H1 (cell line): ENCODE data around the gene RBMX2. TPM values are rescaled to one million over a fixed set of nuclear protein-coding genes. Genes with fewer than 3 reads are reported as not detected.

Experiments
- CTCF ChIA-PET: fragments of 300-600 bp; sonication (Branson Sonifier 250); formaldehyde crosslinking; loops from one replicate; lab custom pipeline; 2021; ENCODE audit not compliant: partially characterized antibody; lab: Charles Lee
- POLR2A ChIA-PET: fragments of 300-600 bp; sonication (Branson Sonifier 250); formaldehyde crosslinking; loops from one replicate; lab custom pipeline; 2021; ENCODE audit warnings: inconsistent platforms; ENCODE audit not compliant: partially characterized antibody; lab: Charles Lee
- DNase-seq, 2 experiments: peaks; one replicate each; pipeline versions ENCODE4 v3.0.0 to v3.0.0-alpha.2; 2010 to 2022; ENCODE audit warnings: low spot score in 2 of 2, low read depth in 1 of 2, mixed read lengths in 1 of 2
- FAIRE-seq: peaks from 2 replicates; lab custom pipeline; 2011; peaks lifted over from hg19 to GRCh38; lab: Jason Lieb, UNC
- H2AFZ ChIP-seq: 2 replicates; pipeline ENCODE4 v1.8.1; 2012; ENCODE audit warnings: low read length, inconsistent platforms
- H2AK5ac ChIP-seq: 2 replicates; pipeline ENCODE4 v1.6.1; 2013; ENCODE audit warnings: low read depth, low read length
- H2BK120ac ChIP-seq: replicated peaks from 2 replicates; pipeline ENCODE3; 2013; ENCODE audit warnings: low read depth, low read length, inconsistent platforms
- H2BK12ac ChIP-seq: 2 replicates; pipeline ENCODE4 v1.6.1; 2013; ENCODE audit warnings: low read depth, low read length
- H2BK15ac ChIP-seq: 2 replicates; pipeline ENCODE4 v1.6.1; 2013; ENCODE audit warnings: low read length
- H2BK20ac ChIP-seq: 2 replicates; pipeline ENCODE4 v1.6.1; 2013; ENCODE audit warnings: low read length
- H2BK5ac ChIP-seq: 2 replicates; pipeline ENCODE4 v1.6.1; 2013; ENCODE audit warnings: low read depth, low read length
- H3K14ac ChIP-seq: 2 replicates; pipeline ENCODE4 v1.6.1; 2013; ENCODE audit warnings: inconsistent platforms; ENCODE audit not compliant: insufficient read length
- H3K18ac ChIP-seq: 2 replicates; pipeline ENCODE4 v1.6.1; 2013; ENCODE audit warnings: low read length; ENCODE audit errors: extremely low read depth
- H3K23ac ChIP-seq: 2 replicates; pipeline ENCODE4 v1.6.1; 2013; ENCODE audit warnings: inconsistent platforms; ENCODE audit not compliant: insufficient read length
- H3K23me2 ChIP-seq: 2 replicates; pipeline ENCODE4 v1.6.1; 2013; ENCODE audit warnings: low read depth, low read length
- H3K27ac ChIP-seq: 2 replicates; pipeline ENCODE4 v1.6.1; 2011; ENCODE audit warnings: low read depth, low read length, inconsistent platforms
- H3K27me3 ChIP-seq, 4 experiments: replicated peaks in 1 of 4; 1 replicate in 1 of 4; 2 replicates in 3 of 4; pipeline versions ENCODE4 v1.6.1 to v1.8.1; 2011 to 2013; ENCODE audit warnings: low read length in 3 of 4, mild to moderate bottlenecking in 3 of 4, inconsistent platforms in 2 of 4, mixed read lengths in 2 of 4, moderate library complexity in 1 of 4; ENCODE audit not compliant: control insufficient read depth in 3 of 4, insufficient read depth in 3 of 4; ENCODE audit errors: extremely low read depth in 1 of 4
- H3K36me3 ChIP-seq, 4 experiments: 2 replicates each; pipeline versions ENCODE4 v1.6.1 to v1.8.1; 2011 to 2013; ENCODE audit warnings: mild to moderate bottlenecking in 4 of 4, low read length in 3 of 4, moderate library complexity in 2 of 4, control low read depth in 1 of 4, inconsistent platforms in 1 of 4; ENCODE audit not compliant: insufficient read depth in 4 of 4, control insufficient read depth in 2 of 4
- H3K4ac ChIP-seq: replicated peaks from 2 replicates; pipeline ENCODE3; 2013; ENCODE audit warnings: low read length, low read depth, mixed read lengths, inconsistent platforms; ENCODE audit not compliant: insufficient read length
- H3K4me1 ChIP-seq, 4 experiments: replicated peaks in 1 of 4; 1 replicate in 1 of 4; 2 replicates in 3 of 4; pipeline versions ENCODE4 v1.6.1 to v1.8.1; 2011 to 2013; ENCODE audit warnings: low read length in 3 of 4, inconsistent platforms in 2 of 4, mixed read lengths in 1 of 4; ENCODE audit not compliant: insufficient read depth in 4 of 4, control insufficient read depth in 3 of 4
- H3K4me2 ChIP-seq, 2 experiments: 2 replicates each; pipeline versions ENCODE4 v1.6.1 to v1.8.1; 2011 to 2013; ENCODE audit warnings: low read depth in 2 of 2, low read length in 2 of 2, control low read depth in 1 of 2, inconsistent platforms in 1 of 2, mild to moderate bottlenecking in 1 of 2; ENCODE audit not compliant: insufficient read depth in 1 of 2
- H3K4me3 ChIP-seq, 4 experiments: fragments of 200-600, 300-600 bp in 1 of 4; sonication (generic), shearing (Covaris generic), sonication (Bioruptor Twin) in 1 of 4; 2 replicates each; pipeline versions ENCODE4 v1.5.1 to v1.8.1; 2011 to 2016; ENCODE audit warnings: low read length in 4 of 4, low read depth in 3 of 4, control low read depth in 2 of 4, inconsistent platforms in 2 of 4, mild to moderate bottlenecking in 2 of 4, mixed read lengths in 1 of 4, moderate library complexity in 1 of 4; ENCODE audit not compliant: insufficient read depth in 2 of 4; ENCODE audit errors: extremely low read depth in 1 of 4
- H3K56ac ChIP-seq: replicated peaks from 2 replicates; pipeline ENCODE3; 2013; ENCODE audit warnings: low read depth, mild to moderate bottlenecking, mixed read lengths, low read length, inconsistent platforms; ENCODE audit not compliant: insufficient read length
- H3K79me1 ChIP-seq: 2 replicates; pipeline ENCODE4 v1.6.1; 2013; ENCODE audit warnings: low read depth, low read length, control low read depth
- H3K79me2 ChIP-seq, 2 experiments: 2 replicates each; pipeline versions ENCODE4 v1.6.1 to v1.8.1; 2012 to 2013; ENCODE audit warnings: low read length in 2 of 2, mild to moderate bottlenecking in 2 of 2, inconsistent platforms in 1 of 2; ENCODE audit not compliant: insufficient read depth in 2 of 2, control insufficient read depth in 1 of 2
- H3K9ac ChIP-seq, 4 experiments: replicated peaks in 1 of 4; 1 replicate in 1 of 4; 2 replicates in 3 of 4; pipeline versions ENCODE4 v1.6.1 to v1.8.1; 2011 to 2013; ENCODE audit warnings: low read depth in 3 of 4, low read length in 3 of 4, control low read depth in 2 of 4, mild to moderate bottlenecking in 2 of 4, moderate library complexity in 2 of 4, inconsistent platforms in 1 of 4; ENCODE audit errors: extremely low read depth in 1 of 4
- H3K9me3 ChIP-seq, 2 experiments: 2 replicates each; pipeline versions ENCODE4 v1.6.1 to v1.8.1; 2012 to 2013; ENCODE audit warnings: mild to moderate bottlenecking in 2 of 2, moderate library complexity in 2 of 2, control low read depth in 1 of 2, inconsistent platforms in 1 of 2, low read depth in 1 of 2, low read length in 1 of 2, mixed read lengths in 1 of 2; ENCODE audit not compliant: insufficient read depth in 2 of 2
- H4K20me1 ChIP-seq, 2 experiments: replicated peaks in 1 of 2; 2 replicates each; pipeline versions ENCODE3 to v1.8.1; 2011 to 2013; ENCODE audit warnings: inconsistent platforms in 2 of 2, low read length in 2 of 2, mild to moderate bottlenecking in 1 of 2; ENCODE audit not compliant: insufficient read depth in 2 of 2, control insufficient read depth in 1 of 2
- H4K5ac ChIP-seq: 2 replicates; pipeline ENCODE4 v1.6.1; 2013; ENCODE audit warnings: low read length, low read depth, mixed read lengths, inconsistent platforms; ENCODE audit not compliant: insufficient read length
- H4K8ac ChIP-seq: 2 replicates; pipeline ENCODE4 v1.8.0; 2013; ENCODE audit warnings: mild to moderate bottlenecking, moderate library complexity, low read length, inconsistent platforms; ENCODE audit not compliant: insufficient read depth; ENCODE audit errors: extremely low read depth
- H4K91ac ChIP-seq: replicated peaks from 2 replicates; pipeline ENCODE3; 2013; ENCODE audit warnings: low read length, mixed read lengths, inconsistent platforms; ENCODE audit not compliant: insufficient read length
- ATF2 ChIP-seq: IDR thresholded peaks from 2 replicates; pipeline ENCODE4 v1.6.1; 2012; ENCODE audit warnings: low read length, inconsistent platforms
- EP300 ChIP-seq, 2 experiments: IDR thresholded peaks; 1 replicate in 1 of 2; 2 replicates in 1 of 2; pipeline ENCODE4 v1.6.1; 2011 to 2012; ENCODE audit warnings: low read depth in 2 of 2, low read length in 2 of 2, mild to moderate bottlenecking in 2 of 2, borderline replicate concordance in 1 of 2, inconsistent platforms in 1 of 2, moderate library complexity in 1 of 2
- GABPA ChIP-seq: IDR thresholded peaks from 2 replicates; pipeline ENCODE4 v1.6.1; 2011; ENCODE audit warnings: mild to moderate bottlenecking, low read length, moderate library complexity, borderline replicate concordance; ENCODE audit not compliant: insufficient read depth
- JUN ChIP-seq: IDR thresholded peaks from 2 replicates; pipeline ENCODE4 v1.6.1; 2011; ENCODE audit warnings: low read depth, mild to moderate bottlenecking, improper control_type of control experiment, low read length
- KDM4A ChIP-seq: IDR thresholded peaks from one replicate; pipeline ENCODE4 v1.7.1; 2012; ENCODE audit warnings: low read depth, mild to moderate bottlenecking, moderate library complexity, low read length, inconsistent platforms; ENCODE audit not compliant: severe bottlenecking
- MAFK ChIP-seq: IDR thresholded peaks from 2 replicates; pipeline ENCODE4 v1.6.1; 2012; ENCODE audit warnings: low read depth, mild to moderate bottlenecking, improper control_type of control experiment, low read length
- RAD21 ChIP-seq, 2 experiments: IDR thresholded peaks in 1 of 2; conservative IDR thresholded peaks in 1 of 2; 2 replicates each; pipeline ENCODE4 v1.6.1; 2011; ENCODE audit warnings: low read depth in 2 of 2, low read length in 2 of 2, improper control_type of control experiment in 1 of 2, inconsistent platforms in 1 of 2, mild to moderate bottlenecking in 1 of 2, moderate library complexity in 1 of 2
- RXRA ChIP-seq: IDR thresholded peaks from 2 replicates; pipeline ENCODE4 v1.6.1; 2011; ENCODE audit warnings: low read depth, mild to moderate bottlenecking, low read length, moderate library complexity; ENCODE audit not compliant: insufficient read depth
- SAP30 ChIP-seq: fragments of 300-600 bp; sonication (generic); IDR thresholded peaks from 2 replicates; pipeline ENCODE4 v1.7.1; 2012; ENCODE audit warnings: low read length, moderate library complexity, mild to moderate bottlenecking, inconsistent platforms; ENCODE audit not compliant: insufficient read depth, insufficient replicate concordance
- SP4 ChIP-seq: IDR thresholded peaks from 2 replicates; pipeline ENCODE4 v1.6.1; 2012; ENCODE audit warnings: low read length, inconsistent platforms
- WGBS, 2 experiments: shearing (Covaris generic) in 1 of 2; methylation state at CpG; one replicate each; pipeline versions ENCODE4 v1.1.6 to v1.1.7; 2013 to 2015; ENCODE audit warnings: low lambda C conversion rate in 2 of 2, mixed read lengths in 2 of 2, inconsistent platforms in 1 of 2, low coverage in 1 of 2, missing lambda C conversion rate in 1 of 2; ENCODE audit not compliant: insufficient replicate concordance in 2 of 2, insufficient coverage in 1 of 2, insufficient read length in 1 of 2; ENCODE audit errors: extremely low coverage in 1 of 2, missing lambda C conversion rate in 1 of 2; 5-methylcytosine and 5-hydroxymethylcytosine counted together
- polyA plus RNA-seq, 7 experiments: library from polyadenylated mRNA; depleted of rRNA in 3 of 7; stranded (reverse) in 5 of 7; unstranded in 2 of 7; fragments of >200 nt in 5 of 7; fragments of 200-250 nt in 2 of 7; gene quantifications; 1 replicate in 5 of 7; 2 replicates in 1 of 7; 4 replicates in 1 of 7; pipeline versions ENCODE4 v1.2.1 to v1.2.3, GENCODE V29; 2011 to 2013; ENCODE audit warnings: missing spikeins in 2 of 7, mixed read lengths in 2 of 7
- total RNA-seq: library from RNA; stranded (reverse); fragmentation: NEBNext Ultra II Directional; extraction: Animal tissue kit (Norgen Biotek cat#: 25700); gene quantifications from 2 replicates; pipeline ENCODE4 v1.2.1, GENCODE V29; 2021

The RBMX2 gene
- total and polyA plus RNA-seq, 2 of the 8 experiments (the other 6 are each of a cell fraction or from before 2014, with no cell fraction given) = 10.8 to 23.2 TPM

GRCh38 chrX:130378024-130378669 is 23.6 kb upstream of the RBMX2 start:
- no peak overlapping the region for H3K4me2 ChIP-seq
- no peaks in the 10 kb centered on the region for H3K36me3 ChIP-seq
- no peak overlapping the region for H4K8ac ChIP-seq
- no peak overlapping the region for H4K91ac ChIP-seq
- DNase-seq = no peak
- 83% methylated on average over 5 of the region's 5 CpGs; no CpG with 5 or more reads in 1 of the 2 experiments for WGBS, 2 experiments
- H3K4me3 ChIP-seq = no peak overlapping the region
- no peak overlapping the region for H2BK20ac ChIP-seq
- no peaks in the 10 kb centered on the region for H3K23me2 ChIP-seq
- no peak overlapping the region for H3K4ac ChIP-seq
- no peak for FAIRE-seq
- H2BK12ac ChIP-seq = no peak overlapping the region
- no peak overlapping the region for H2AFZ ChIP-seq
- no peak overlapping the region for H2AK5ac ChIP-seq
- H3K79me1 ChIP-seq = no peaks in the 10 kb centered on the region
- no peaks in the 10 kb centered on the region for H3K9me3 ChIP-seq
- H3K18ac ChIP-seq = no peak overlapping the region
- ChIA-PET POLR2A (interaction anchor here (0.7 kb wide), 1 partner anchor 110 kb away, joined by 3 read pairs; no protein-coding TSS in a partner anchor), CTCF (no interaction called here)
- H3K27ac ChIP-seq = no peak overlapping the region
- H3K4me1 ChIP-seq = no peaks in the 10 kb centered on the region
- H4K5ac ChIP-seq = no peak overlapping the region
- no peaks in the 10 kb centered on the region for H3K79me2 ChIP-seq
- H3K9ac ChIP-seq = no peak overlapping the region
- no peak overlapping the region for H2BK15ac ChIP-seq
- H3K27me3 ChIP-seq = no peaks in the 10 kb centered on the region
- no peak overlapping the region for H2BK5ac ChIP-seq
- no peak overlapping the region for H3K14ac ChIP-seq
- no peak overlapping the region for H3K23ac ChIP-seq
- no peaks in the 10 kb centered on the region for H4K20me1 ChIP-seq
- H2BK120ac ChIP-seq = no peak overlapping the region
- no peak overlapping the region for H3K56ac ChIP-seq
- TF ChIP-seq RAD21 (IDR thresholded peaks at IDR 0.05 in 1 of 2, conservative IDR thresholded peaks at IDR 0.05 in 1 of 2; ENCODE audit: low read depth in 2 of 2, low read length in 2 of 2) (no peak), EP300 (IDR thresholded peaks at IDR 0.05; ENCODE audit: borderline replicate concordance in 1 of 2, low read depth in 2 of 2, low read length in 2 of 2) (no peak), KDM4A (no peak), MAFK (no peak), ATF2 (no peak), GABPA (no peak), RXRA (no peak), SAP30 (no peak), SP4 (no peak), JUN (no peak)
